Measurements from ENCODE around the gene ZMIZ2.
"Not testable (repeated sequence)": the region's sequence is repeated elsewhere in the genome, so short reads cannot be mapped to it uniquely, and the experiment has no call there.

ZMIZ2 gene

GRCh38 chr7:44803828-44804519 is 55.3 kb downstream of the ZMIZ2 start:
- not testable (repeated sequence) for DNase-seq

- no peak for DNase-seq
These were observed 57.3 kb downstream of the ZMIZ2 start for GRCh38 chr7:44805950-44806349.

GRCh38 chr7:44808914-44809393 is 60.3 kb downstream of the ZMIZ2 start:
- no peak for DNase-seq

- DNase-seq = no peak
These were observed 62.4 kb downstream of the ZMIZ2 start for GRCh38 chr7:44811093-44811492.

GRCh38 chr7:44811571-44811970 is 62.9 kb downstream of the ZMIZ2 start:
- DNase-seq = no peak

GRCh38 chr7:44814919-44815318 is 66.3 kb downstream of the ZMIZ2 start:
- DNase-seq = no peak

- no peak for DNase-seq
These were observed 70.6 kb downstream of the ZMIZ2 start for GRCh38 chr7:44819292-44819691.
